GM18520 (cell line): ENCODE measurements around the gene SLC8A1.
"Not testable (repeated sequence)": the region's sequence is repeated elsewhere in the genome, so short reads cannot be mapped to it uniquely, and the experiment has no call there.

Source experiments
- ATAC-seq: cut with Tn5 transposase; IDR thresholded peaks from one replicate; pipeline ENCODE4 v1.9.1; 2021; ENCODE audit not compliant: unreplicated experiment

Gene SLC8A1

DNA sequence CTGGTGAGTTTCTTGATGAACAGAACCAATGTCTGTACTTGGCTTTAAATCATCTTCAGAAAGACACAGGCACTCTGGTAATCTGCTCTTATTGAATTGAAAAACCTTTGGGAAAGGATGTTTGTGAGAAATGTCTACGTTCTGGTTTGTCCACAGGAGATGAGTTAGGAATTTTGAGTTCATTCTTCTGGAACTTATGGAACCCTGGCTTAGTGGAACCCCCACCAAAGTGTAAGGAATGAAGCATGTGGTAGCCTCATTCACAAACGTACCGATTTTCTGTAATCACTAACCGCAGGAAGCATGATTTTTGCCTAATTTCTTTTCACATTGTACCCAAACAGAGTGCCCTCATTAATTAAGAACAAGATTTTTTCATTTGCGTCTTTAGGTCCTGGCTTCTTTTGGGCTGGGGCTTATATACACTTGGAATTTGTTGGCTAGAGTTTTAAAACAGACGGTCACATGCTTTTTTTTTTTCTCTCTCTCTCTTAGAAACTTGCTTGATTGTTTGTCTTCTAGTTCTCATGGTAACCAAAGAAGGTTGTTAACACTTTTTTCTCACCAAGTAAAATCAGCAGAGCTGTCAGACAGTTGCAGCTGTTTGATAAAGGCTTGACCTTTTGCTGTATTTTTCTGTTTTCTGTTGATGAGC, 358.7 kb downstream of the SLC8A1 start:
- no peak for ATAC-seq

DNA sequence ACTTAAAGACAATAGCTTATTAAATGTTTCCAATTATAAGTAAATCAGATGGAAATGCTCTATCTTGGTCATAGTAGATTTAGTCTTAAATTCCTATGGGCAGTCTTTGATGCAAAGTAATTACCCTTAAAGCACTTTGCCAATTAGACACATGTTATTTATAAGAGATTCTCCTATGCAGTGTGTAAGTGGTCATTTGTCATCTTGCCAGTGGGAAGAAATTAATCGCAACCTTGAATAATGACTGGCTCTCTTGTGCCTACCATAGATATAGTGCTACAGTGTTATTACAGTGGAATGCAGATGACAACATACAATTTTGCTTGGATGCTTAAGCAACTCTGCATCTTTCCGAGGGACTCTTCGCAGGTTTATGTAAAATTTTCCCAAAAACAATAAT, 361.8 kb downstream of the SLC8A1 start:
- no peak for ATAC-seq

DNA sequence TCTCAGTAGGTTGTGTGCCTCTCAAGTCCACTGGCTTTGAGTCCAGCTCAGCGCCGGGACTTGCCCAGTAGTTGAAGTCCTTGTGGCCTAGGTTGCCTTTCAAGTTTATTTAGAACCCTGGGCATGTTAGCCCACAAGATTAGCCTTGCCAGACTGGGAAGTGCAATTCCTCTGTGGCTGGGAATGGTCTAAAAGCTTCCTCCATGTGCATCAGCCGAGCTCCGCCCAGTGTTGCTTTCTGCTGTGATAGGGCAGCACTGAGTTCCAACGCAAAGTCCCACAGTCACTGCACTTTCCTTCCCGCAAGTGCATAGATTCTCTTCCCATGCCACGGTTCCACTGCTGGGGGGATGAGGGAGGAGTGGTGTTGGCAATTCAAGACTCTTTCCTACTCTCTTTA, 364.0 kb downstream of the SLC8A1 start:
- ATAC-seq = no peak

DNA sequence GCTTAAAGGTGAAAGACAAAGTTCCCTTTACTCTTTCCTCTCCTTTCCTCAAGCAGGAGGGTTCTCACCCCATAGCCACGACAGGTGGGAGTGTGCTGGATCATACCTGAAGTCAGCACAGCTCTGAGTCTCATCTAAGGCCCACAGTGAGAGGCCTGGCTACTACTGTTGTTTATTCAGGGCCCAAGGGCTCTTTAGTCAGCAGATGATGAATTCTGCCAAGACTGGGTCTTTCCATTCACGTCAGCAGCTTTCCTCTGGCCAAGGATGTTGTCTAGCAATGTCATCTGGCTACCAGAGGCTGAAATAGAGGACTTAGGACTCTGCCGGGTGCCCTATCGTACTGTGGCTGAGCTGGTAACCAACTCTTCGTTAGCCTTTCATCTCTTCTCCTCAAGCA, 364.5 kb downstream of the SLC8A1 start:
- ATAC-seq = no peak

DNA sequence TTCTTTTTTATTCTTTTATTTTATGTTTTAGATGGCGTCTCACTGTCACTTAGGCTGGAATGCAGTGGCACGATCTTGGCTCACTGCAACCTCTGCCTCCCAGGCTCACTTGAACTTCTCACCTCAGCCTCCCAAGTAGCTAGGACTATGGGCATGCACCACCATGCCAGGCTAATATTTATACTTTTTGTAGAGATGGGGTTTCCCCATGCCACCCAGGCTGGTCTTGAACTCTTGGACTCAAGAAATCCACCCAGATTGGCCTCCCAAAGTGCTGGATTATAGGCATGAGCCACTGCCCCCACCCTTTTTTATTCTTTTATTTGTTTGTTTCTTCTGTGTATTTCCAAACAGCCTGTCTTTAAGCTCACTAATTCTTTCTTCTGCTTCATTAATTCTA, 366.1 kb downstream of the SLC8A1 start:
- ATAC-seq = no peak

DNA sequence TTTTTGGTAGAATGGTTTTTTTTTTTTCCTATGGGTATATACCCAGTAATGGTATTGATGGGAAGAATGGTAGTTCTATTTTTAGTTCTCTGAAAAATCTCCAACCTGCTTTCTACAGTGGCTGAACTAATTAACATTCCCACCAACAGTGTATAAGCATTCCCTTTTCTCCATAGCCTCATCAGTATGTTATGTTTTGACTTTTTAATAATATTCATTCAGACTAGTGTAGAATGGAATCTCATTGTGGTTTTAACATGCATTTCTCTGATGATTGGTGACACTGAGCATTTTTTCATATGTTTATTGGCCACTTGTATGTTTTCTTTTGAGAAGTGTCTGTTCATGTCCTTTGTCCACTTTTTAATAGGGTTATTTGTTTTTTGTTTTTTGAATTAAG, 378.6 kb downstream of the SLC8A1 start:
- ATAC-seq = not testable (repeated sequence)

GRCh38 chr2:40072442-40073232, 379.3 kb downstream of the SLC8A1 start:
- no peak for ATAC-seq

DNA sequence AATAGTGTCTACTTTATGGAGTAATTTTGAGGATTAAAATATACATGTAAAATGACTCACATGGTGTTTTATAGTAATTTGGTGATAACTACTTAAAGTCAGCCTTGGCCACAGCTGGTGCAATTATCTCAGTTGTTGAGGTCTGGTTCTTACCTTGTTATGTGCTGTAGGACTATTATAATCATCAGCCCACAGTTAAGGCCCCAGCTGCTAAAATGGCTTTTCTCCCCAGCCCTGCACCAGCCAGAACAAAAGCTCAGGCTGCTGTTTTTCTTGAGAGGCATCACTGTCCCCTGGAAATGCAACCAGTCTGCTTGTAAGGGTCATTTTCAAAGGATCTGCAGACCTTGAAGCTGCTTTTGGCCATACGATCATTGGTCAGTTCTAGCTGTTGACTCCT, 389.5 kb downstream of the SLC8A1 start:
- no peak for ATAC-seq

- no peak for ATAC-seq
These were observed 402.1 kb downstream of the SLC8A1 start for GRCh38 chr2:40049781-40050180.

GRCh38 chr2:40048506-40048905, 403.4 kb downstream of the SLC8A1 start:
- no peak for ATAC-seq

DNA sequence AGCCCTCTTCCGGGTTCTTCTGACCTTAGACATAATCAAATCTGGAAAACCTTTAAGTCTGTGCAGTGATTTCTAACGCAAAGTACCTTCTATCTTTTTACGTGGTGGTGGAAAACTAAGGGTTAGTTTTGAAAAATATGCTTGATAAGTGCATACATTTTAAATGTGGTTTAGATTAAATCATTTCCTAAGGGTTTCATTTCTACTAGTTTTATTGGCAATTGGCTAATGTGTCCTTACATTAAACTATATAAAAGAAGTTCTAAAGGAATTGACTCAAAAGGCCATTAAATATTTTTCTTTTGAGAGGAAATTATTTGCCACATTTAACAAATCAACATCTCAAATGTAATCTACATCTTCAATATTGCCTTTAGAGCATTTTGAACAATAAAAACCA, 404.5 kb downstream of the SLC8A1 start:
- no peak for ATAC-seq
